Activated CD4-positive, alpha-beta T cell treated with anti-CD3 and anti-CD28 coated beads, Interleukin-10, Interleukin-2, amounts not matched to agents 100 ng/mL and 50 ng/mL, durations not matched to agents 16 hours and 8 hours (primary cell): ENCODE measurements around the gene TTLL12.

ENCODE experiments used
- DNase-seq: peaks from one replicate; pipeline ENCODE4 v3.0.0-alpha.2; 2020

Gene TTLL12

GRCh38 chr22:43118953-43119458 is 67.9 kb downstream of the TTLL12 start:
- no peak for DNase-seq

DNA sequence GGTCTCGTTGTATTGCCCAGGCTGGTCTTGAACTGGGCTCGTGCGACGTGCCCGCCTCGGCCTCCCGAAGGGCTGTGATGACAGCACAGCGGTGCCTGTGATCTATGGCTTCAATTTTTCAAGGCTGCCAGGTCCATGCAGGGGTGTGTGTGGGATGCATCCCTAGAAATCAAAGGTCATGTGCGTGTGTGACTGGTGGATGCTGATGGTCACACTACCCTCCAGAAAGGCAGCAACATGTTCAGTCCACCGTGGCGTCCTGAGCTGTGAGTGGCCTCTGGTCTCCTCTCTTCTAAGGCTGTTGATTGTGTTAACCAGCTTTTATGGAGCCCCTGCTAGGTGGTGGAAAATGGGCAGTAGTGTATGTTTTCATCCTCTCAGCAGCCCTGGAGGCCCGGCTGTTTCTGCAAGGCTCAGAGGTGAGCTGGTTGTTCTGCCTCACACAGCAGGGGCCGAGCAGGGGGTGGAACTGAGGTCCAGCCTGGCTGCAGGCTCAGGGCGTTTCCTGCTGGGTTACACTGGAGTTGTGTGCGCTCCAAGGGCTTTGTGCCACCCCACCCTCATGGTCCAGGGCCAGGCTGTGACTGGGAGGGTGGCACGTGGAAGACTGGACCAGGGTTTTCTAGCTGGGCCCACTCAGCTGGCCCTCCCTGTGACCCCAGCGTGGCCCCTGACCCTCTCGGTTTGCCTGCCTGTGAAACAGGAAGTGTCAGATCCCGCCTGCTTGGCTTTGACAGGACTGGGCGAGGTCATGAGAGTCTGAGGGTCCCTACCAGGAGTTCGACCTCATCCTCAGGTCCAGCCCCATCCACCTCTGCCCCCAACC is 68.7 kb downstream of the TTLL12 start:
- no peak for DNase-seq

DNA sequence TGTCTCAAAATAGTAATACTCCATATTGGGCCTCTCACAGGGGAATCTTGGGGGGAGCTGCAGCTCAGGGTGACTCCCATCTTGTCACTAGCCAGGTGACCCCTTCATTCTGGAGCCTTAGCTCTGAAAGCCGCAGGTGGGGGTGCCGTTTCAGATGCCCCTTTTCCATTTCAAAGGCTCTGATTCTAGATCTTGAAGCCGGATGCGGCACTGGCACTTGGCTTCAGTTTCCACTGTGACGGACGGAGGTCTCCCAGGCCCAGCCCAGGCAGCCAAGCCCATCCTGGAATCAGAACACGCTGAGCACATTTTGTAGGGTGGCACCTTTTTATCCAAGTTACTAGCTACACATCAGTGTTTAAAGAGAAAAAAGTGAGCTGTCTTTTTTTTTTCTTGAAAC is 70.0 kb downstream of the TTLL12 start:
- no peak for DNase-seq
